ENCODE measurements around the gene NOTCH1.

Gene NOTCH1

GRCh38 chr9:136484153-136485048 is 61.4 kb downstream of the NOTCH1 start:
- no peak for DNase-seq (ENCODE audit: low spot score)

GRCh38 chr9:136483589-136484152 is 62.2 kb downstream of the NOTCH1 start:
- DNase-seq (ENCODE audit: low spot score): peak; percentile 90

GRCh38 chr9:136482793-136483588 is 62.9 kb downstream of the NOTCH1 start, which contains the start of gene SEC16A:
TSS of gene SEC16A (minus strand) at chr9:136483040. CDS start at chr9:136477615, 5,425 bp downstream.
- DNase-seq (ENCODE audit: low spot score): peak; percentile 97

- DNase-seq (ENCODE audit: low spot score): peak; percentile 34
Measured at GRCh38 chr9:136482046-136482792, 63.6 kb downstream of the NOTCH1 start.

- DNase-seq (ENCODE audit: low spot score): no peak
Measured at GRCh38 chr9:136481558-136481957, 64.3 kb downstream of the NOTCH1 start.

- DNase-seq (ENCODE audit: low spot score): no peak
Measured at GRCh38 chr9:136476369-136477150, 69.3 kb downstream of the NOTCH1 start.

GRCh38 chr9:136474974-136475865 is 70.6 kb downstream of the NOTCH1 start:
- no peak for DNase-seq (ENCODE audit: low spot score)

- no peak for DNase-seq (ENCODE audit: low spot score)
Measured at GRCh38 chr9:136474021-136474640, 71.7 kb downstream of the NOTCH1 start.

- DNase-seq (ENCODE audit: low spot score): no peak
Measured at GRCh38 chr9:136473354-136473721, 72.5 kb downstream of the NOTCH1 start.

GRCh38 chr9:136472640-136473353 is 73.1 kb downstream of the NOTCH1 start:
- DNase-seq (ENCODE audit: low spot score): no peak

- no peak for DNase-seq (ENCODE audit: low spot score)
Measured at GRCh38 chr9:136471802-136472487, 73.9 kb downstream of the NOTCH1 start.

- no peak for DNase-seq (ENCODE audit: low spot score)
Measured at GRCh38 chr9:136470792-136471469, 74.9 kb downstream of the NOTCH1 start.

- no peak for DNase-seq (ENCODE audit: low spot score)
Measured at GRCh38 chr9:136470356-136470755, 75.5 kb downstream of the NOTCH1 start.

- DNase-seq (ENCODE audit: low spot score): no peak
Measured at GRCh38 chr9:136467766-136468165, 78.1 kb downstream of the NOTCH1 start.

- DNase-seq (ENCODE audit: low spot score): no peak
Measured at GRCh38 chr9:136466155-136466541, 79.7 kb downstream of the NOTCH1 start.

GRCh38 chr9:136465500-136466154 is 80.2 kb downstream of the NOTCH1 start:
- no peak for DNase-seq (ENCODE audit: low spot score)

- no peak for DNase-seq (ENCODE audit: low spot score)
Measured at GRCh38 chr9:136464241-136464640, 81.6 kb downstream of the NOTCH1 start.

All from pons (tissue), 1 donor.